D341Med (cell line): ENCODE data around the gene NCKAP5.

Experiments
- DNase-seq: peaks from one replicate; pipeline ENCODE4 v3.0.0; 2012; ENCODE audit warnings: low spot score

NCKAP5 gene

DNA sequence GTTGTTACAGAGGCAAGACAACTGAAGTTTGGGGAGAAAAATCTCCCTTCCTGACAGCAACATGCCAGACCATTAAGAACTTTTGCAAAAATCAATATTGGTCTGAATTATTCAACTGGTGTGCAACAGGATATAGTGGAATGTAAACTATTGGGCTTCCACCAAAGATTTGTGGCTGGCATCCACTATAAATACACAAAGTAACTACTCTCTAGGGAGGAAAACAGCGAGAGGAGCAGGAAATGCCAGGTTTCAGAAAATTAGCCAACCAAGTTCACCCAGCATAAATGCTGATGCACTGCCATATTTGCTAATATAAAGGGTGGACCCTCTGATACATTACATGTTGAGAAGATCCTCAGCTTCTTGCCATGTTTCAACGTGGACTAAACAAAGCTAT is 630.6 kb downstream of the NCKAP5 start:
- DNase-seq, result no peak

DNA sequence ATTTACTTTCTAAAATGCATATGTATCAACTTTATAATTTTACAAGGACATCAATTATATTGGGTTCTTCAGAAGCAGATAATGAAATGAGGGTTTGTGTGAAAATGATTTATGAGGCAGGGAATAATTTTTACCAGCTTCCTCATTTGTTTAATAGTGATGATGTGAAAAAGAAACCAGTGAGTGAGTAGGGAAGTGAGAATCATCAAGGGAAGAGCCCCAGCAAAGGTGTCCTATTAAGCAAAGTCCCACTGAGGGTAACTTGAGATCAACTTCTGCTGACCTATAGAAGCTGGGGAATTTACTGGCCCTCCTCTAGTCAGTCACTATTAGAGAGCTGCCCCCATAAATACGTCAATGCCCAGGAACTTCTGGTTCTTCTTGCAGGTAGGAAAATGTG is 631.5 kb downstream of the NCKAP5 start:
- no peak for DNase-seq

DNA sequence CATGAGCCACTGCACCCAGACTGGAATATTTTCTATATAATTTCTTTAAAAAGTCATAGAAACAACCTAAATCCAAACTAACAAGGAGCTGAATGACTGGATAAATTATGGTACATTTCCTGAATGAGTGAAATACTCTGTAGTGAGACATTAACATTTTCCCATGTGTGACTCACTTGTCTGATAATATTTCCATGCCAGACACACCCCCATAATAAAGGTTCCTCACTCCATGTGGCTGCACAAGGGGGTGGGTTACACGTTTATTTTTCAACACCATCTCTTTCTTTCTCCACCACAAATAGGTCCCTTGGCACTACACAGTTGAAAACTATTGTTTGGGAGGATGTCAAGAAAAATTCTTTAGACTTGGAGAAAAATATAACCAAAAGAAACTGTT is 632.0 kb downstream of the NCKAP5 start:
- no peak for DNase-seq

DNA sequence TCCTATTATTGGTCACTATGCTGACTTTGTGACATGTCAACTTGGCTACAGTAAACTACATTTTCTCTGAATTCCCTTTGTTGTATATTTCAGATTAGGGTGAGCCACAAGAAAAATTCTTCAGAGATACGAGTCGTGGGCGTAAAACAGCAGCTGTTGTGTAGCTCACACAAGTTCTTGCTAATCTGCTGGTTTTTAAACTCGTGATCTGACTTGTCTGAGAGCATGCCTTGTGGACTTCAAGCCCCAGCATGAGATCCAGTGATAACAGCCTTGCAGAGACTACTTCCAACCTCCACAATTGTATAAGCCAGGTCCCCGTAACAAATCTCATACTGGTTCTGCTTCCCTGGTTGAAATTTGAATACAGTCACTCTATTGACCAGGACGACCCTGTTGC is 638.5 kb downstream of the NCKAP5 start:
- no peak for DNase-seq

DNA sequence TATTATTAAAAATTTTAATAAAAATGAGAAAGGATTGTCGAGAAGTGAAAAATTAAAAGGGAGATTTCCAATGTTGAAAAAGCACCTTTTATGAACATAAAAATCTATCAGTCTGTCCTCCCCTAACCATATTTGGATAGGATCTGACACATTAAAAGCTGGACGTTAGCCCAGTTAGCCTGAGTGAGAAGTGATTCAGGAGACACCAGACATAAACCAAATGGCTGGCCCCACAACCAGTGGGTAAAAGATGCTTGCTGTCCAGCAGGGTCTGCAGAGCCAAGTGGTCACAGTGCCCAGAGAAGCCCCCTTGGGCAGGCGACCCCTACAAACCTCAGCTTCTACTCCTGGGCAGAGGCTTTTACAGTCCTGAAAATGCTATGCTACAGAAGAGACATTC is 644.5 kb downstream of the NCKAP5 start:
- DNase-seq, result no peak

DNA sequence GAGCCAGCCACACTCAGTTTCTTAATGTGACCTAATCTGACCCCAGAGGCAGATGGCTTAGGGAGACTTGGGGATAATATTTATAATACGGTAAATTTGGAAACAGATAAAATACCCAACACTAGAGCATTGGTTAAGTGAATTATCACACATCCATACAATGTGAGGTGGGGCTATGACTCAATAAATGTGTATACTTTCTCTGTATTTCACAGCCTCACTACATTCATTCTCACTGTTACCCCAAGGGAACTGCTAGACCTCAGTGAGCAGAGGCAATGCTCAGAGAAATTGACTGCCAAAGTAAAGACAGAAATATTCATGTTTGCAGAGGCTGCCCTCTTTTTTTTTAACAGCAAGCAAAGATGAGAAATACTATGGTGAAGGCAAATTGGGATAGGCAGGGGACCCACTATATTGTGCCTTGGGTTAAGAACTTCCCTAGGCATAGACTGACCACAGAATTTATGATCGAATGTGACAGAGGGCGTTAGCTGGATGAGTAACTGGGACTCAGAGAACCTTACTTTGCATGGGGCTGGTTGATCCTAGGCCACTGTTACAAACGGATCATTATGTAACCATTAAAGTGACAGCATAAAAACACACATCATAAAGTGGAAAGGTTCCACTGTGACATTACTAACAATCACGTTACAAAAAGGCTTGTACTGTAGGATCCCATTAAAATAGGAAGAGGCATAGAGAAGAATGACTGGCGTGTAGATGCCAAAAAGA is 652.3 kb downstream of the NCKAP5 start:
- no peak for DNase-seq

DNA sequence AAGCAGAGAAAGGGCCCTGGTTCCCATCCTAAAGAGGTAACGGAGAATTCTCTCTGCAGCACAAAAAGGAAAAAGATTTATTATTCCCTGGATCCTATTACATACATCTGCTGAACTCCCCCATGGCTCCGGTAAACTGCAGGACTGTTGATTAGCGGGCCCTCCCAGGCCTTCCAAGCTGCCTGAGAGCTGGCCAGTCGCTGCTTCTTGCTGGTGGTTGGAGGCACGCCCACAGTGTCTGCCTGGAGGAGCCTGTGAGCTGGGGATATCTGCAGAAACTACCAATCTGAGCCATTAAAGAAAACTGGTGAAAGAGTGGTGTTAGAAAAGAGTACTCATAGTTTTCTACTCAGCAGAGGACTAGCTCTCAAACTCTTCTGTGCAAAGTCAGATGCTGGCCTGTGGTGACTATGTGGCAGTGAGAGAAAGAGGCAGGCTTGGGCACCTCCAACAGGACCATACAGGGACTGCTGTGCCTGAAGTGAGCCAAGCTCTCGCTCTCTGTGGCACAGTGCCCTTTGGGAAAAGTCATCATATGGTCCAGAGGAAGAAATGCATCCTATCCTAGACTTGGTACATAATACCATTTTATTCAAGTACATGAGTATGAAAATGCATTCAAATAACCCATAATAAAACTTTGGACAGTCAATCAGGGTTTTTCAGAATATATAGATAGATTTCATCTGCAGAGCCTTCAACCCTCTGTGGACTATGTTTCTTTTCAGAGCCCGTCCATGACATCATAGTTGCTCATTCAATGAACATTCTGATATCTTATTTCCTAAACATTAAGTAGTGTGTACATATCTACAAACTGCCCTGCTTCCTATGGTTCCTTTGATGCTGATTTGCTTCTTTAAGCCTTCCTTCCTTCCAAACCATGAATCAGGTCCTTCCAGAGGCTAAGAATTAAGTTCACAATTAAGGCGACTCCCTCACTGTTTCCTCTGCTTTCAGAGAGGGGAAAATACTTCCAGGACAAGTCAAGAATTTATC is 656.2 kb downstream of the NCKAP5 start:
- no peak for DNase-seq

DNA sequence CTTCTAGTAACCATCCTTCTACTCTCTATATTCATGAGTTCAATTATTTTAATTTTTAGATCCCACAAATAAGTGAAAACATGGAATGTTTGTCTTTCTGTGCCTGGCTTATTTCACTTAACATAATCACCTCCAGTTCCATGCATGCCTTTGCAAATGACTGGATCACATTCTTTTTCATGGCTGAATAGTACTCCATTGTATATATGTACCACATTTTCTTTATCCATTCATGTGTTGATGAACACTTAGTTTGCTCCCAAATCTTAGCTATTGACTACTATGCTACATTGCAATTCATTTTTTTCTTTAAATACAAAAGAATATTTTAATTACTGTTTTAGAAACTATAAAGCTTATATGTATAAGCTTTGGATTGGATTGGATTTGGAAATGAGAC is 657.8 kb downstream of the NCKAP5 start:
- DNase-seq, result no peak

DNA sequence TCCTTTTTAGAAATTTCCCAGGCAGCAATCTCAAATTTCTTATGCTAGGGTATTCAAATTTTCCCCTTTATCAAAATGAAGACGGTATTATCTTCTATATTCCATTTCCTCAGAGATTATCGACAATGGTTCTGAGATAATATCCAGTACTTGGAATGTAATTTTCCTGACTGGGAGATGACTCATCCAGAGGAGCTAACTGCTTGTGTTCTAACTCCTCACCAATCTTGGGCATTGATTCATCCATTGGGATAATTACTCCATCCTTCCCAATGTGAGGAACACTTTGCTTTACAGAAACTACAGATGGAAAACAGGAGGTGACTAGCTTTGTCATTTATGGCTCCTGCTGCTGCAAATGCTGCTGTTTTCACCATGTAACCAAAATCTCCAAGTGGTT is 658.8 kb downstream of the NCKAP5 start:
- DNase-seq, result no peak

DNA sequence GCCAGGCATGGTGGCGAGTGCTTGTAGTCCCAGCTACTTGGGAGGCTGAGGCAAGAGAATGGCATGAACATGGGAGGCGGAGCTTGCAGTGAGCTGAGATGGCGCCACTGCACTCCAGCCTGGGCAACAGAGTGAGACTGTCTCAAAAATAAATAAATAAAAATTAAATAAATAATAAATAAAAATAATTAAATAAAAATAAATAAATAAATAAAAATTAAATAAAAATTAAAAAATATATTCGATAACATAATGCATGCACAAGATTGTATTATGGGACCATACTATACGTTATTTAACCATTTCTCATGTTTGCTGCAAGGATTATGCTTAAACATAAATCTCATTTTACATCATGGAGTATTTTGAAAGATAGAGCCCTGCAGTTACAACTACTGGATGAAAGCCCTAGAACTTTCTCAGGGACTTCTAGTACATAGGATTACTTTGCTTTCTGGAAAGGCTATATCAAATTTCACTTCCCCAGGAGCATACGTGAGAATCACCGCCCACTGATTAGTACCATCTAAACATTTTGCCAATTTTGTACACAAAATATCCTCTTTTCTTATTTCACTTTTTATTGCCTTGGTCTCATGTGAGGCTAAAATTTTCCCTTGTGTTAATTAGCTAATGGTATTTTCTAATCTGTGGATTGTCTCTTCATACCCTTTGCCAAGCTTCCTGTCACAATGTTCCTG is 664.0 kb downstream of the NCKAP5 start:
- DNase-seq, result no peak

DNA sequence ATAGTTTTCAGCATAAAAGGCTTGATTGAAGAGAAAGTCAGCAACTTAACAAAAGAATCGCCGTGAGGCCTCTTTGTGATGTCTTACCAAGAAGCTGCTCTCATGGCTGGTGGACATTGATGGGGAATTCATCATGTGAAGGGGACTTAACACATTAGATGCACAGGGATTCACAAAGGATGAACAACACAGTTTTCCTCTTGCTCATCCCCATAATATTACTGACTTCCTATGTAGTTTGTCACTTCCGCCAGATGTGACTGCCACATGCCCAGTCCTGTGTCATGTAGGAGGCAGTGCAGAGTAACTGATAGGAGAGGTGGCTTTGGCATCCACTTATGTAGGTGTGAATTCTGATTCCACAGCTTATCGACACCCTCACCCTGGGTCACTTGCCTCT is 665.6 kb downstream of the NCKAP5 start:
- no peak for DNase-seq

DNA sequence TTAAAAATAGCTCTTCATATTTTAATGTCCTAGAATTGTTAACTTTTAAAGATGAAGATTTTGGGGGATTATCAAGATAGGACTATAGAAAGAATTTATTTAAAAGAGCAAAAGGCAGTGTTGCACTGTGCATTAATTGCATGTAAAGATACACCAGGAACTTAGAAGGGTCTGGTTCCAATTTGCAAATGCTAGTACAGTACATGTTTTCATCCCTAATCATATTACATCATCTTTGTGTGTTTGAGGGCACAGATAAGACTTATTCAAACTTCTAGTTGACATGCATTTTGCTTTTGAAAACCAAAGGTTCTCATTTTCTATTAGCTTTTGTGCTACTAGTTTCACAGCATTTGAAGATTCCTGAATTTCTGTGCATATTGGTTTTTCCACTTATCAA is 666.6 kb downstream of the NCKAP5 start:
- no peak for DNase-seq

DNA sequence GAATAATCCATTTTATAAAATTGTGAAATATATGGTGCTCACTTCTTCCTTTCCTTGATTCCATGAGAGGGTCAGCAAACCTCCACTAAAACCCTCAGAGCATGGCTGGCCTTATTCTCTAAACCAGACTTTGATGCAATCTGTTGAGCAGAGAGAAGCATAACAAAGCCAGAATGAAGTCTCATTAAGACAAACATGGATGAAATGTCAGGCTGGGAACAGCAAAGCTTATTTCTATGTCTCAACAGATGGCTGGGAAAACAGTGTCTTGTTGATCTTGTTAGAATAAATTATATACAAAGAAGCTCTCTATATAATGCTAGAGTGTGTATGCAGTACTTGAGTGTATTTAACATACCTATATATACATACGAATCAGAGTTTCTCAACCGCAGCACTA is 671.2 kb downstream of the NCKAP5 start:
- no peak for DNase-seq

DNA sequence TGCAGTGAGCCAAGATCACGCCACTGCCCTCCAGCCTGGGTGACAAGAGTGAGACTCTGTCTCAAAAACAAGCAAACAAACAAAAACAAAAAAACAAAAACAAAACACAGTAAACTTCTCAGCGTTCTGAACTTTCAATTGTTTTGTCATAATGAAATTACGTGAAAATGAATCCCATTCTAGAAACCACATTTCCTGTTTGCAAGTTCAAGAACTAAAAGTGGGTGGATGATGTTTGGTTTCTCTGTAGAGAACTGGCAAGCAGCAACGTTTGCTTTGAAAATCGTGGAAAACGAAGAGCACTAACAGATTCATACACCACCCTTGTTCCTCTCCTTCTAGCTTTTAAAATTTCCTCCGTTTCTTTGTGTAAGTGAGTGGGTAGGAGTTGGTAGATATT is 672.2 kb downstream of the NCKAP5 start:
- no peak for DNase-seq

DNA sequence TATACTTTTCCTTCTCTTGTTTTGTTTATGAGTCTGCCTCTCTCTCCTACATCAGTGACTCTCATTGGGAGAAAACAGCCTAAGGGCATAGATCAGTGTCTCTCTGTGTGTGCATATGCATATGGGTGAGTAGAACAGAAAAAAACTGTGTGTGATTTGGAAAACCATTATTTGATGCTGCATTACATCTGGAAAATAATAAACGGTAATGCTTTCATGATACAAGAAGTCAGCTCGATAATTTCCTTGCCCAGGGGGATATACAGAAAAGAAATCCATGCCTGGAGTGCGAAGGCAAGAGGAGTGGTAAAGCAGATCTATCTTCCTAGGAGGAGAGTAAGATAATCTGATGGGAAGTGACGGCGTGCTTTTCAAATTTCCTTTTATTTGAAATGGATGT is 676.8 kb downstream of the NCKAP5 start:
- DNase-seq, result no peak

DNA sequence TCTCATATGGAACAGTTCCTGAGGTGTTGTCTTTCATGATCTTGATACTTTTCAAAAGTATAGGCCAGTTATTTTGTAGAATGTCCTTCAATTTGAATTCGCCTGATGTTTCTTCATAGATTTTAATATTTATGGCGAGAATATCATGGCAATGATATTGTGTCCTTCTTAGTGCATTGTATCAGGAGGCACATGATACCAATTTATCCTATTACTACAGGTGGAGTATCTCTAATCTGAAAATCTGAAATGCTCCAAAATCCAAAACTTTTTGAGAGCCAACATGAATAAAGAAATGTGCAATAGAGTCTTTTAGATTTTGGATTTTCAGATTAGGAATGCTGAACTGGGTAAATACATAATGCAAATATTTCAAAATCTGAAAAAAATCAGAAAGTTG is 681.7 kb downstream of the NCKAP5 start:
- DNase-seq, result no peak

DNA sequence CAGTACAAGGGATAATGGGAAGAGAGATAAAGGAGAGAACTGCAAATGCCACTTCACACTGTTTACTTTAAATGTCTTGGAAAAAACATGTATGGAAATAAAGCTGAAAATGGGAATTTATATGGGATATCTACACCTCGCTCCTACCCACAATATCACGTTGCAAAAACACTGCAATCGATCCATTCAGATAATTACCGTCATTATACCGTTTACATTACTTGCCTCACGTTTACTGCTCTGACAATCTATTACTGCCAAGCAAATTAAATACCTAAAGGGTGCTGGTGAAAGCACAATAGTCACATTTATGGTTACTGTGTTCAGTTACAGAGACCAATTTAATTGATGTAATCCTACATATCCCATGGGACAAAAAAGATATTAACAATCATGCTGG is 683.6 kb downstream of the NCKAP5 start:
- DNase-seq, result no peak

DNA sequence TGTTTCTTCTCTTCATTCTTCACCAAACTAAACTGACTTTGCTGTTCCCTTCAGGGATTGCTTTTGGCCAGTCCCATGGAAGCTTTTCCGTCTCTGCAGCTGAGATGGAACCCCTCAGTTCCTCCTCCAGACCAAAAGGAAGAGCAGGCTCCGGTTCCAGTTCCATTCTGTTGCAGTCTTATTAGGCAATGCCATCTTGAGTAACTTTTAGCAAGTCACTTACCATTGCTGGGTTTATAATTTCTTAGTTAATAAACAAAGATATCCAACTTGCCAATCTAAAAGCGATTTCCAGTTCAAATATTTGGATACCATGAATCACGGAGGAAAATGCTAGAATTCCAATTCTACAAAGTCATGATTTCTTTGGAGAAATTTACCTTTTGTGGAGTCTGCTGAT is 684.0 kb downstream of the NCKAP5 start:
- no peak for DNase-seq

DNA sequence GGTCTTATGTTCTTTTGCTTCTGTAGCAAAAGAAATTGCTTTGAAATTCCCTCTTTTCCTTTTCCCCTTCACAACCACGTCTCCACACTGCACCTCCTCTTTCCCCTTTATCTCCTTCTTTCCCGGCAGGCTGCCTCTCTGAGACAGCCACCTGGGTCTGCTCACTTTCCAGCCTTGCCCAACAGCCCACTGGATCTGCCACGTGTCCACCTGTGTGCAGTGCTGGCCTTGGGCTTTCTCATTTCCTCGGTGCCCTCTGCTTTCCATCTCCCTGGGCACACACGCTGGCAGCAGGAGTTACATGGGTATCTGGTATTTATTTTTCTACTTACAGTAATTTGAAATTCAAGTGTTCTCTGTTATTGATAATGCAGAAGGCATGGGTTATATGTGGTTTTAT is 684.8 kb downstream of the NCKAP5 start:
- no peak for DNase-seq

DNA sequence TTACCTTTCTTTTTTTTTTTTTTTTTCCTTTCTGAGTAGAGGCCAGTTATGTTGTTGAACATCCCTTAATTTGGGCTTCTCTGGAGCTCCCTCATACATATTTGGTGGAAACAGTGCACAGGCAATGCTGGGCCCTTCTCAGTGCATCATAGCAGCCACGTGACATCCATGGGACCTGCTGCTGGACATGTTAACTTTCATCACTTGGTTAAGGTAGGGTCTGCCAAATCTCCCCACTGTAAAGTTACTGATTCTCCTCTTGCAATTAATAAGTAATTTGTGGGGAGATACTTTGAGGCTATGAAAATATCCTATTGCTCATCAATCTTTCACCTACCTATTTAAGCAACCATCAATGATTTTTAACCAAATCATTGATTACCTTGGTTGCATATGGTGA is 686.7 kb downstream of the NCKAP5 start:
- DNase-seq, result no peak

DNA sequence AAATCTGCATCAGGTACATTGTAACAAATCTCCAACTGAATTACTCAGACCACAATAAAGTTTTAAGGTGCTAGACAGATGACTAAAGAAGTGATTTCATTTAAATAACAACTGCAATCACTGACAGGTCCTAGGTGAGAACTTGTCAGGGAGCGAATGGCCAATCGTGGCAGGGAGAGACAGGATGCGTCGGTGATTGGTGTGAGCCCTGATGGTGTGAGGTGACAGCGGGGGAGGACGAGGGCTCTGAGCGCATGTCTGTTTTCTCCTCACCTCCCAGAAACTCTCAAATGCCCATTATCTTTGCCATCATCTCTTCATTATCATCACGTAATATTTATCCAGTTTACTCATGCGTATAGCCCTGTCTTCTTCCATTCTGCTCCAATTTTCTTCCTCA is 690.3 kb downstream of the NCKAP5 start:
- no peak for DNase-seq

DNA sequence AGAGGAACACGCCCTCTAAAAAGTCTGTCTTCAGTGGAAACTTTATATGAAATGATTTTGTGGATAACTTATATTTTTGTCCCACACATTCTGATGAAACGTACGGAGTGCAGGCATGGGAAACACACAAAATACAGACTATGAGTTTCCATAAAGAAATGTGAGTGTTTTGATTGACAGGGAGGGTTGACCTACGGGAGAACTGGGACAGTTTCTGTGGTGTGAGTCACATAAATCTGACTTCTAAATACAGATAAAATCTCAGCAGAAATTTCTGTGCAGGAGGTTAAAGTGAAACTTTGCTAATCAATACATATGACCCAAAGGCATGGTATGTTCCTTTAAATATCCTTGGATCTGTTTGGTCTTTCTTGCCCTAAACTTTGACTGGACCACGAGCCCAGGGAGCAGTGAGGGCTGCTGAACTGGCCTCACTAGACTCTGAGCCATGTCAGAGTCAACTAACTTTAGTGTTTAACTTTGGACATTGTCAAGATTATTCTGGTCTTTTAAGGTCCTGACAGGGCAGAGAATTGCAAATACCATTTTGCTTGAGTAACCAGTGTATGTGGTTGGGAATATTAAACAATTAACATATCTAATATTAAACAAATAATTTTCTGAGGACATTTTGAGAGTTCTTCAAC is 691.4 kb downstream of the NCKAP5 start:
- DNase-seq, result no peak
